RCC 7860 (cell line): Measurements from ENCODE around the gene OGFR.

Source experiments
- DNase-seq: peaks from one replicate; pipeline ENCODE4 v3.0.0-alpha.2; 2015; ENCODE audit warnings: low spot score
- FAIRE-seq: peaks from 2 replicates; lab custom pipeline; 2012; peaks lifted over from hg19 to GRCh38; lab: Jason Lieb, UNC

OGFR gene

DNA sequence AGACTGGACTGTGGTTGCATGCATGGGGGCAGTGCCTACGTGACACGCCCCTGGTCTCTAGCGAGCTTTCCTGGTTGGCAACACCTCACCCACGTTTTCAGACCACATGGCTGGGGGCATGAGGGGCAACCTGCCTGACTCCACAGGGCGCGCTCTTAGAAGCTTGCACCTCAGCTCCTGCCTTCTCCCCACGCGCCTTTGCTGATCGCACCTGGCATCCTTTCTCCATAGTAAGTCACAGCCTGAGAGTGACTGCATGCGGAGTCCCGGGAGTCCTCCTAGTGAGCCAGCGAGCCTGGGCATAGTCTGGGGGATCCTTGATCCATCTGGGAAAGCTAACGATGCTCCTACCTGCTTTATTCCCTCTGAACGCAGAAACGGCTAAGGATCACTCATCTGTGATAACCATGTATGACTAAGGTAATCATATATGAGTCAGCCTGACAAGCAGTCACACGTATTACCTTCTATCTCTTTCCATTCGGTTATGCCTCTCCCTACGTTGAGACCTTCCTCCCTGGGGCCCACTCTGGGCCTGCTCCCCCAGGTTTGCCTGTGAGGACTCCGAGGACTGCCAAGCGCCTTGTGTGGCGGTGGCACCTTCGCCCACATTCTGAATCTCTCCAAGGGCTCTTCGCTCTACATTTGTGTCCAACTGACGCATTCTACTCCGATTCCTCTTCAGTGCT is 52.4 kb downstream of the OGFR start:
- peak; percentile 73 for DNase-seq

DNA sequence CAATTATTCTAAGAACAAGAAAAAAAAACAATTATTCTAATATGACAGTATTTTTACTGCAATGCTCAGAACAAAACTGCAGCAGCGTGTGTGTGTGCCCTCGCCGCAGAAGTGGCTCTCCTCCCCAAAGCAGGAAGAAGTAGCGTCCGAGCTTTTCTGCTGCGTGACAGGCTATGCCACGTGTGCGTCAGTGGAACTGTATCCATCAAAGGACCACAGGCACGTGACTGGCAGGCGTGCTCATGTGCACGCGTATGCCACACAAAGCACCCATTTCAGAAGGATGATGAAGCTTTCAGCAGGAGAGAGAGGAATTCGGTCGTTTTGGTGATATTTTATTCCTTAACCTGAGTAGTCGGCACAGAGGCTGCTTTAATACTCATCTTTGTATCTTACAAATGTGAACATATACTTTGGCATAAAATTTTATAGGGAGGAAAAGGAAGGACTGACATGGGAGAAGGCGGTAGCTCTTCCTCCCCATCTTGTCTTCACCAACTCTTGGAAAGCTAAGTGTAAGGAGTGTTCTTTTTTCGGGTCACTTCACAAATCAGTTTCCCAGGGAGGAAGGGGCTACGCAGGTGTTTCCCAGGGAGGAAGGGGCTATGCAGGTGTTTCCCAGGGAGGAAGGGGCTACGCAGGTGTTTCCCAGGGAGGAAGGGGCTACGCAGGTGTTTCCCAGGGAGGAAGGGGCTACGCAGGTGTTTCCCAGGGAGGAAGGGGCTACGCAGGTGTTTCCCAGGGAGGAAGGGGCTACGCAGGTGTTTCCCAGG is 53.6 kb downstream of the OGFR start:
- no peak for FAIRE-seq

More for the DNA sequence above, 52.4 kb downstream of the OGFR start:
- peak; percentile 63 for FAIRE-seq

DNA sequence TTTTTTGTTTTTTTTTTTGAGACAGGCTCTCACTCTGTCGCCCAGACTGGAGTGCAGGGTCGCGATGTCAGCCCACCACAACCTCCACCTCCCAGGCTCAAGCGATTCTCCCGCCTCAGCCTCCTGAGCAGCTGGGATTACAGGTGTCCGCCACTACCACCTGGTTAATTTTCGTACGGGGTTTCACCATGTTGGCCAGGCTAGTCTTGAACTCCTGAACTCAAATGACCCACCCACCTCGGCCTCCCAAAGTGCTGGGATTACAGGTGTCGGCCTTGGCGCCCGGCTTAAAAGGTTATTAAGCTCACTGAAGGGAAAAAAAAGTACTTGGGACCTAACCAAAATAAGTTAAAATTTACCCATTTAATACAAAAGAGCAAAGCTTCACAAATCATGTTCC is 55.1 kb downstream of the OGFR start:
- FAIRE-seq (no peak), DNase-seq (no peak)

More for the DNA sequence above, 53.6 kb downstream of the OGFR start:
- no peak for DNase-seq

DNA sequence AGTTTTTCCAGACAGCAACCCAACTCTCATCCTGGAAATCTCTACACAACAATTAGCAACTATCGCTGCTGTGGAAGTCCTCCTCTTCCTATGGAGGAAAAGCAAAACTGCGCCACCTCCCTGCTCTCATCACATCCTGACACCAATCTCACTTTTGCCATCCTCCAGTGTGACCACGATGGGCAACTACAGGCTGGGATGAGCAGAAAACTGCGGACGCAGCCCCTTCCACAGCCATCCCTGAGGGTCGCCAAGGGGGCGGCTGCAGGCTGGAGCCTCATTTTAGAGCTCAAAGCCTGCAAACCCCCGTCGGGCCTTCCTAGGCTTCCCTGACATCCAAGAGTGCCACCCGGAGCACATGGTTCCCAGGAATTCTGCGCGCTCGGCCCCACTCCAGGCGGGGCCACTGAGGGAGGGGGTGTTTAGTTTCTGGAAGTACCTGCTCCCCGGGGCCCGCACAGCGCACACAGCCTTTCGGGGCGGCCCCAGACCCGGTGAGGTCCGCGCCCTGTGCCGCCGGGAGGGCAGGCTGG is 55.8 kb downstream of the OGFR start:
- FAIRE-seq, result no peak
- no peak for DNase-seq

DNA sequence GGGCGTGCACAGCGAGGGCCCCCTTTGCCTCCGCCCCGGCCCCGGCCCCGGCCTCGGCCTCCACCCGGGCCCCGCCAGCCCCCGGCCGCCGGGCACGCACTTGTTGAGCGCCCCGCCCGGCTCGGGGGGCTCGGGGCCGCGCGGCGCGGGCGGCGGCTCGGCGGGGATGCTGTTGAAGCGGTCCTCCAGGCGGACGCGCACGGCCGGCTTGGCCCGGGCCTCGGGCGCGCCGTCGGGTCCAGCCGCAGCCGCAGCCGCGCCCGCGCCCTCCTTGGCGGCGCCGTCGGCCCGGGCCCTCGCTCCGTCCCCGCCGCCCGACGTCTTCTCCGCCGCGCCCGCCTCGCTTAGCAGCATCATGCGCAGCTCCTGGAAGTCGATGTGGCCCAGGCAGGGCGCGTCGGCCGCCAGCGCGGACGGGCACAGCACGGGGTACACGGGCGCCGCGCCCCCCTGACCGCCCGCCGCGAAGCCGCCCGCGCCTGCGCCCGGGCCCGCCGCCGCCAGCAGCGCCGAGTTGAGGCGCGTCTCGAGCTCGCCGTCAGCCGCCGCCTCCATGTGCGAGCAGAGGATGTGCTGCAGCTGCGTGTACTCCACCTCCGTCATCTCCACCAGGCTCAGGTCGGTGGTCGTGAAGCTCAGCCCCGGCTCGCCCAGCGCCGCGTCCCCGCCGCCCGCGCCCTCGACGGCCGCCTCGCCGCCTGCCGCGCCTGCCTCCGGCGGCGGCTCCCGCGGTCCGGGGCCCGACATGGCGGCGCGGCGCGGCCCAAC is 56.5 kb downstream of the OGFR start:
- DNase-seq (no peak), FAIRE-seq (no peak)

DNA sequence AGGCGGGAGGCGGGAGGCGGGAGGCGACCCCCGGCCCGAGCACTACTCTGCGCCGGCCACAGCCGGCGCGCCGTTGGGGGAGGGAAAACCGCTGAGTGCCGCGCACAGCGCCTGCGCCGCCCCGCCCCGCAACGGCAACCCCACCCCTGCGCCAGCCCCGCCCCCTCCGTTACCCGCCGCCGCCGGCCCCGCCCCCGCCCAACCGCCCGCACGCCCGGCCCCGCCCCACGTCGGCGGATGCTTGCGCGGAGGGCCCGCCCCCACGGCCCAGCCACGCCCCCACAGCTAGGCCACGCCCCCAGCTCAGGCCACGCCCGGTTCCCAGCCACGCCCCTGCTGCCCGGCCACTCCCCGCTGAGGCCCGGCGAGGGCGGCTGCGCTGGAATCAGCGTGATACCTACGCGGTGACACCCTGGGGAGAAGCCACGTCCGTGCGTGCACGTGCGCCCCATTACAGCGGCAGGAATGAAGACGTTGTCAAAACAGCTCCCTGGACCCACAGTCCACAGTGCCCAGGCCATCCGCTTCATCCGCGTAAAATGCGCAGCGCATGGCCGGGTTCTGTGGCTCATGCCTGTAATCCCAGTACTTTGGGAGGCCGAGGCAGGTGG is 57.2 kb downstream of the OGFR start, which contains the start of gene TCFL5:
TSS of gene TCFL5 (minus strand) at position 97 of the 611 bp plus-strand sequence. CDS start 152 bp downstream, outside the sequence.
- DNase-seq (peak; percentile 74), FAIRE-seq (no peak)
